Posterior cingulate gyrus (tissue), 11 donors: ENCODE data around the gene EEF1G.
"Not testable (repeated sequence)": the region's sequence is repeated elsewhere in the genome, so short reads cannot be mapped to it uniquely, and the experiment has no call there.

Experiments used
- DNase-seq, 10 donors: peaks; one replicate each; pipeline versions ENCODE4 v3.0.0 to v3.0.0-alpha.2; 2020 to 2021; ENCODE audit warnings: mixed read lengths in 3 of 10
- intact Hi-C: fragments of 100-400 bp; cut with DNase I; formaldehyde crosslinking; loops from one replicate; pipeline ENCODE4 v1.15.1; 2023

The EEF1G gene

GRCh38 chr11:62581735-62582134 lies 8.0 kb upstream of the EEF1G start:
- intact Hi-C loops, DNase-seq: not testable (repeated sequence)

DNA sequence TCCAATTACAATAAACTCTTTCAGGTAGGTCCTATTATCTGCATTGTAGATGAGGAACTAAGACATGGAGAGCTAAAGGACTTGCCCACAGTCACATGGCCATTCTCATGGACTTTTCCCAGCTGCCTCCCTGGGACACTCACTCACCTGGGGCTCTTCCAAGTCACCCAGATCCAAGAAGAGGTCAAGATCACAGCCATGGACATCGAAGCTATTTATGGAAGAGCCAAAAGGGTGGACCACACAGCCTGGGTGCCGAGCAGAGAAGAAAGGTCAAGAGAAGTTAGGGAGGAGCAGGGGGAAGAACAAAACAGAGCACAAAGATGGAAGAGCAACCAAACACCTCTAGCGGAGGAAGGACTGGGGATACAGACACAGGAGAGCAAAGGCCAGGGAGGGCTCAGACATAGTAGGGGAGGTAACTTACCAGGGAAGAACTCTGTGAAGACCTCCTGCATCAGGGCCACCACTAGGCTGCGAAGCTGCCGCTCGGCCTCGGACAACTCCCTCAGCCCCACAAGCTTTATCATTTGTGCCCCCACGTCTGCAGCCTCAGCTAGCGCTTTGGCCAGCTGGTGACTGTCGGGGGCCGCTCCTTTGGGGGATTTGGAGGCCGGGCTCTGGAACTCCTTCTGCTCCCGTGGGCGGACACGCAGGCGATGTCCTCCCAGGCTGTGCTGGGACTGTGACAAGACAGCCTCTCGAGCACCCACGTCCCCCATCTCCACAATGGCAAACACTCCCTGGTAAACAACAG lies 7.4 kb upstream of the EEF1G start:
- DNase-seq, result no peak
- intact Hi-C loops, result no loop called here

DNA sequence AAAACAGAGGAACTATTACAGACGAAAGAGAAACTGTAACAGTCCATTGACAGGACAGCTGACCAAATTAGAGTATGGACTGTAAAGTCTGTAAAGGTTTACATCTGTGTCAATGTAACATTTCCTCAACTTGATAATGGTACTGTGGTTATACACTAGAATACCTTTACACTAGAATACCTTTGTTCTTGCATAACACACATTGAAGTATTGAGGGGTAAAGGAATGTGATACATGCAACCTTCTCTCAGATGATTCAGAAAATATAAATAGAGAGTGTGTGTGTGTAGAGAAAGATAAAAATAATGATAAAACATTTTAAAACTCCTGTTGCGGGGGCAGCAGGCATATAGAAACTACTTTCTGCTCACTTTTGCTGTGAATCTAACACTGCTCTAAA lies 5.6 kb upstream of the EEF1G start:
- intact Hi-C loops, result no loop called here
- no peak for DNase-seq

GRCh38 chr11:62578541-62578940 lies 4.8 kb upstream of the EEF1G start:
- DNase-seq, result peak in 1 of 10 donors; percentile 43
- intact Hi-C loops, result no loop called here

DNA sequence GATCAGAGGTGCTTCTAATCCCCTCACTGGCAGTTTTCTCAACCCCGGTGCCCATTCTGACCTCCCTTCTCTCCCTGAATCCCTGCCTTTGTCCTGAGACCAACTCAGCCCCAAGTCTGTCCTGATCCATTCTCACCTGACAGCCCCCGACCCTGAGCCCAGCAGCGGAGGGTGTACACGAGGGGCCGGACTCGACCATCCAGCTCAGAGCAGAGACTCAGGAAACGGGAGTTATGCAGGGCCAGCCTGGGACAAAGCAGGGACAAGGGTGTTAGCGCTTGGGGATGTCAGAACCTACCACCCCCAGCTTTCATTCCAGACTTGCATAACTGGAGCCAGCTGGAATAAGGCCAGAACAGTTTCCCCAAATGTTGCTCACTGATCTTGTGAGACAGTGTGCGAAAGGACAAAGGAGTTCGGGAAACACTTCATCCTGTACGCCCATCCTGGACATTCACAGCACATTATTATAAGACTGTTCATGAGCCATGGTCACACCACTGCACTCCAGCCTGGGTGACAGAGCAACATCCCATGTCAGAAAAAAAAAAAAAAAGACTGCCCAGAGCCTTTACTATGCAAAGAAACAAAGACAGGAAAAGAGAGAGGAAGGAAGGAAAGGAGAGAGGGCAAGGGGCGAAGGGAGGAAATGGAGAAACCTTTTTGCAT lies 3.5 kb upstream of the EEF1G start:
- intact Hi-C loops, result no loop called here
- DNase-seq, result no peak

DNA sequence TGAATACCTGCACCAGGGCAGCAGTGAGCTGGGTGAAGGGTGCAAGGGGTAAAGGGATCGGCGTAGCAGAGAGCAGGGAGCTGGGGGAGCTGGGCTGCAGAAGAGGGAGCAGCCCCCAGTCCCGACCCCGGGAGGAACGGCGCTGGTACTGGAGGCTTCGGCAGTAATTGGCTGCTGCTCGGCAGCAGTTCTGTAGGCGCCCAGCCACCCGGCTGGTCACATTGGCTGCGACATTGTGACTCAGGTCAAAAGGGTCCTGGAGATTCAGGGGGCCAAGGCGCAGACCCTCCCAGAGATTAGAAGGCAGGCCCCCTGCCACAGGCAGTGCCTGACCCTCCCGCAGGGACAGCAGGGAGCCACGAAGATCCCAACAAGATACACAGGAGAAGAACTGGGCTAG lies 2.1 kb upstream of the EEF1G start:
- DNase-seq, result no peak
- intact Hi-C loops, result no loop called here

DNA sequence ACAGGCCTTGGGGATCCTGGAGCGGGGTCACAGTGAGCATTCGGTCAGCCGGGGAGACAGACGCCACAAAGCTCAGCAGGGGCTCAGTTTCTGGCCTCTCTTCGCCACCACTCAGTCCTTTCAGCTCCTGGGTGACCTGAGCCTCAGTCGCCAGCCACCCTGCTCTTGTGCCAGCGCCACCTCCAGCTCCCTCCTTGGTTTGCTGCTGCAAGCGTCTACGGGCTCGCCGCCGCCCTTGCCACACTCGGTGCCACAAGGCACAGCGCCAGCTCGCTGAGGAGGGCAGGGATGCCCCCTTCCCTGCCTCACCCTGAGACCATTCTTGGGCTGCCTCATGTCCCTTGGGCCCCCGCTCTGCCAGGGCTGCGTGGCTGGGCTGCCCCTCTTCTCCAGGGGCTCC lies 1.5 kb upstream of the EEF1G start:
- DNase-seq, result peak in 1 of 10 donors; percentile 75
- intact Hi-C loops, result no loop called here

GRCh38 chr11:62574363-62575071 lies 826 bp upstream of the EEF1G start:
- intact Hi-C loops, result loop anchor here (1.0 to 5.0 kb wide), 2 partner anchors 17 to 48 kb away; partner anchors contain the start of genes B3GAT3 and TUT1
- peak in 6 of 10 donors; percentile 28 to 92 (median 37) for DNase-seq

DNA sequence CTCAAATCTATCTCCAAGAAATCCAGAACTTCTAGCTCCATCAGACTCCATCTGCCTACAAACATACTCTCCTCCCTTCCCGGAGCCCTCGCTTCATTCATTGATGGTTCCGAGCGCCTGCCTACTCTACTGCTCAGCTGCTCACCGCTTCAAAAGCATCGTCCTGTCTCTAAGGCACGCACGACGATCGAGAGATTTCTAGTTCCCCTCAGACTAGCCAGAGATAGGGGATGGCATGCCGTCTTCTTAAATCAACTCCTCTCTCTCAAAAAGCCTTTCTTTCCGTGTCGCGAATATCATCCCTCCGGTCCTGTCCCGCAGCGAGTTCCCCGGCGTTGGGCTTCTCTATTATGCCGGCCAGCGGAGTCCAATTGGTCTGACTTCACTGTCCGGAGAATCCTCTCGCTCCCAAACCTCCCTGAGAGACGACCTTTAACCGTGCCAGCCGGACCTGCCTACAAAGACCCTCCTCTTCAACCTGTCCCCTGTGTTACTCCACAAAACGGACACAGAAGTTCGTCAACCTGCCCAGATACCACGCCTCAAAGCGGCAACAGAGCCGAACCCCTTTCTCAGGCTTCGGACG lies 592 bp downstream of the EEF1G start:
- intact Hi-C loops, result loop anchor here (5.0 kb wide), 1 partner anchor 49 kb away; the partner anchor contains the start of gene B3GAT3
- DNase-seq, result peak in 1 of 10 donors; percentile 66

- intact Hi-C loops, result loop anchor here (5.0 kb wide), 1 partner anchor 50 kb away; the partner anchor contains the start of gene B3GAT3
- DNase-seq, result peak in 1 of 10 donors; percentile 38
Observed at GRCh38 chr11:62572431-62572830, 1.3 kb downstream of the EEF1G start.

DNA sequence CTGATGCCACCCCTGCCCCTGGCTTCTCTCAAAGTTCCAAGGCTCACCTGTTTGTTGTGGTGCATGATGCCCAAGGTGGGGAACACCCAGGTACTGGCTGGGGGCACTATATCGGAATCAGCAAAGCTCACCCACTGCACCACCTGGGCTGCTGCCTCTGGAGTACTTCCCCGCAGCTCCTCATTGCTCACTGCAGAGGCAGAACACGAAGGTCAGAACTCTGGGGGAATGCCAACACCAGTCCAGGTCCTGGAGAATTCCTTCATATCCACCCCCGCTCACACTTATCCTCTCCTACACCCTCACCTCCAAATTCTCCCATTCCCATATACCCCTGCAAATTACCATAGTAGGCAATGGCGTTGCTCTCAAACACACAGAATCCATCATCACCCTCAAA lies 2.2 kb downstream of the EEF1G start:
- not testable (repeated sequence) for DNase-seq
- intact Hi-C loops, result loop anchor here (5.0 kb wide), 1 partner anchor 51 kb away; the partner anchor contains the start of gene B3GAT3

DNA sequence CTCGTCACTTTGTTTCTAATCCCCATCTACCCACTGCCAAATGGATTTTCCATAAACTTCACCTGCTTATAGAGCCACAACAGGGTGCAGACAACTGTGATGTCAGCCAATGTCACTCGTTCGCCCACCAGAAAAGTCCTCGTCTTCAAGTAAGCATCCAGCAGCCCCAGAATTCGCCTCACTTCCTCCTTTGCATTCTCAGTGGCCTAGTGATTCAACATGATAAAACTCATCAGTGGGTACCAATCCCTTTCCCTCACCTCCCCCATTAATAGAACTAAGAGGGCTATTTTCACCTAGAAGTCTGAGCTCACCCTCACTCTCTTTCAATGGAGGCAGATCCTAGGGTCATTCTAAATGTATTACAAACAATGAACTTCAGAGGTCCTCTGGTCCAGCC lies 2.8 kb downstream of the EEF1G start:
- intact Hi-C loops, result loop anchor here (5.0 kb wide), 1 partner anchor 51 kb away; the partner anchor contains the start of gene B3GAT3
- DNase-seq, result not testable (repeated sequence)

GRCh38 chr11:62569611-62570010 lies 4.1 kb downstream of the EEF1G start:
- DNase-seq, result no peak
- intact Hi-C loops, result loop anchor here (5.0 kb wide), 1 partner anchor 53 kb away; the partner anchor contains the start of gene B3GAT3

DNA sequence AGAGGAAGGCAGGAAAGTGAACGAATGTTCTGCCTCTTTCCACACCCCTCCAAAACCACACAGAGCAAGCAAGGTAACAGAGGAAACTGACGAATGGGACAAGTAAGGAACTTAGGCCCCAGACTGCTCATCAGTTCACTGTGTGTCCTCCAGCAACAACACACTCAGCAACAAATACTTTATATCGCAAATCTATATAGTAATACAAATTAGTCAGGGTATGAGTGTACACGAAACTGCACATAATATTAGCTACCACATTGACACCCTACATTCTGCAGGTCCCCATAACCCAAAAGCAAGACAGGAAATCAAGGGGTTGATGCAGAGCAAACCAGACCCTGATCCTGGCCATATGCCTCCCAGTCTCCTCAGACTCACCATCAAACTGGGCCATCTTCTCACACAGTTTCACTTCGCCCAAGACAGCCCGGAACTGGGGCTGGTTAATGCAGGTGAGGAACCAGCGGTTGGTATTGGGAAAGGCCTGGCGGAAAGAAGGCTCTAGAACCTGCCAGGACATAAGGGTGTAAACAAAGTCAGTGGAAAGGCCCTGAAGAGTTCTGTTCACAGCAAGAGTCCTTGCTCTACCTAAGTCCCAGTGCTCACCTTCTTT lies 6.6 kb downstream of the EEF1G start:
- intact Hi-C loops, result no loop called here

GRCh38 chr11:62566247-62566646 lies 7.4 kb downstream of the EEF1G start:
- peak in 1 of 10 donors; percentile 6 for DNase-seq
- intact Hi-C loops, result no loop called here

More for the DNA sequence above, 6.6 kb downstream of the EEF1G start:
- peak in 1 of 10 donors; percentile 31 for DNase-seq

GRCh38 chr11:62565100-62565802 lies 8.4 kb downstream of the EEF1G start:
- no peak for DNase-seq
- intact Hi-C loops, result no loop called here

DNA sequence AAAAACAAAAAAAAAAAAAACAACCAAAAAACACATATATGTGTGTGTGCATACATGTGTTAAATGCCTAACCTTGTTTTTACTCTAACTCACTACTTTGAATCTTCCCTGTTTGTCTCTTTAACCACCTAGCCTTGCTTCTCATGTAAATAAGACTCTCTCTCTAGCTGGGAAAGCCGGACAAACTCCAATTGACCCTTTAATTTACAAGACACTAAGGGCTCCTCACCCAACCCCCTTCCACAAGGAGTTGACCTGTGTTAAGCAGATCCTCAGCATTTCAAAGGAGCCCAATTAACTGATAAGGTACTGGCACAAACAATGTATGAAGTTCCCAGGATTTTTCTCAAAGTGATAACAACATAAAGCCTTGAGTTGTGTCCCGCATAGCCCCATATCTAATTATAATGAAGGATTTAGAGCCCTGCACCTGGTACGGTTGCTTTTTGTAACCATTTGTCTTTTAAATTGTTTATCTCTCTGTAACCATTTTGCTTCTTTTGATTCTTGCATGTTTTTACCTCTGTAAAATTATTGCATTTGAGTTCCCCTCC lies 11.9 kb downstream of the EEF1G start:
- not testable (repeated sequence) for DNase-seq
- intact Hi-C loops, result loop anchor here (5.0 kb wide), 1 partner anchor 139 kb away; no protein-coding TSS in a partner anchor

GRCh38 chr11:62560566-62561103 lies 13.1 kb downstream of the EEF1G start:
- intact Hi-C loops, result loop anchor here (5.0 kb wide), 1 partner anchor 138 kb away; no protein-coding TSS in a partner anchor

More at GRCh38 chr11:62560566-62561103, 13.1 kb downstream of the EEF1G start:
- DNase-seq, result peak in 6 of 10 donors; percentile 52 to 90 (median 60)
